HepG2 (cell line): ENCODE measurements around the gene MAP2K3. TPM values are rescaled to one million over a fixed set of nuclear protein-coding genes. Genes with fewer than 3 reads are reported as not detected.

Experiments used
- BCL3 ChIP-seq: sonication (generic); formaldehyde crosslinking; IDR thresholded peaks from 2 replicates; pipeline ENCODE4 v1.5.1; 2020; ENCODE audit warnings: mild to moderate bottlenecking, missing genetic modification reagents, moderate library complexity
- CBX2 ChIP-seq, 2 experiments: fragments of 200-600 bp in 1 of 2; sonication (generic); formaldehyde crosslinking in 1 of 2; IDR thresholded peaks; 2 replicates each; pipeline versions ENCODE4 v1.7.0 to v1.8.1; 2018 to 2022; ENCODE audit warnings: low read depth in 2 of 2, low read length in 1 of 2, mild to moderate bottlenecking in 1 of 2, missing genetic modification reagents in 1 of 2
- HNF4A ChIP-seq: sonication (generic); formaldehyde crosslinking; IDR thresholded peaks from 2 replicates; pipeline ENCODE4 v1.4.0; 2020; ENCODE audit warnings: missing genetic modification reagents
- HOXA7 ChIP-seq: sonication (generic); formaldehyde crosslinking; IDR thresholded peaks from 2 replicates; pipeline ENCODE4 v1.8.1; 2022; ENCODE audit warnings: mild to moderate bottlenecking, missing genetic modification reagents, moderate library complexity
- NFE2L1 ChIP-seq: sonication (generic); formaldehyde crosslinking; IDR thresholded peaks from 2 replicates; pipeline ENCODE4 v1.4.0; 2020; ENCODE audit warnings: missing genetic modification reagents, mild to moderate bottlenecking, borderline replicate concordance
- SNAPC4 ChIP-seq: sonication (generic); formaldehyde crosslinking; IDR thresholded peaks from 2 replicates; pipeline ENCODE4 v1.4.0; 2020; ENCODE audit warnings: mild to moderate bottlenecking, missing genetic modification reagents
- STAG1 ChIP-seq: sonication (generic); formaldehyde crosslinking; IDR thresholded peaks from 2 replicates; pipeline ENCODE4 v1.4.0; 2020; ENCODE audit warnings: missing genetic modification reagents
- TCF12 ChIP-seq, 2 experiments: fragments of 450-650 bp in 1 of 2; sonication (generic) in 1 of 2; formaldehyde crosslinking in 1 of 2; IDR thresholded peaks; 2 replicates each; pipeline versions ENCODE4 v1.6.1 to v1.8.0; 2017 to 2022; ENCODE audit warnings: antibody characterized with exemption in 1 of 2, mild to moderate bottlenecking in 1 of 2, missing genetic modification reagents in 1 of 2, moderate library complexity in 1 of 2
- THAP11 ChIP-seq: IDR thresholded peaks from 2 replicates; pipeline ENCODE4 v1.6.1; 2016; ENCODE audit warnings: missing biosample characterization, missing genetic modification reagents
- ZNF230 ChIP-seq: sonication (generic); formaldehyde crosslinking; IDR thresholded peaks from 2 replicates; pipeline ENCODE4 v1.4.0; 2020; ENCODE audit warnings: mild to moderate bottlenecking, missing genetic modification reagents
- ZNF615 ChIP-seq: sonication (generic); formaldehyde crosslinking; IDR thresholded peaks from 2 replicates; pipeline ENCODE4 v1.5.0; 2020; ENCODE audit warnings: mild to moderate bottlenecking, missing genetic modification reagents, borderline replicate concordance
- ZNF7 ChIP-seq: IDR thresholded peaks from 2 replicates; pipeline ENCODE4 v1.6.1; 2016; ENCODE audit warnings: missing biosample characterization, missing genetic modification reagents
- ZNF75D ChIP-seq: sonication (generic); formaldehyde crosslinking; IDR thresholded peaks from 2 replicates; pipeline ENCODE4 v1.8.1; 2023; ENCODE audit warnings: missing genetic modification reagents, mild to moderate bottlenecking, borderline replicate concordance
- polyA plus RNA-seq, 8 experiments: library from polyadenylated mRNA; depleted of rRNA in 3 of 8; stranded (reverse) in 7 of 8; unstranded in 1 of 8; fragments of >200 nt; fragmentation: Illumina TruSeq in 4 of 8; extraction: Trizol in 4 of 8; gene quantifications; 2 replicates each; pipeline versions ENCODE4 v1.2.1 to v1.2.3, GENCODE V29; 2011 to 2016; ENCODE audit warnings: low read depth in 4 of 8, missing spikeins in 1 of 8, mixed read lengths in 1 of 8; ENCODE audit not compliant: insufficient read depth in 1 of 8
- total RNA-seq, 5 experiments: library from RNA; depleted of rRNA; stranded (reverse); fragments of >200 nt; fragmentation: Illumina TruSeq; extraction: Trizol; gene quantifications; 2 replicates each; pipeline ENCODE4 v1.2.3, GENCODE V29; 2016; ENCODE audit warnings: low read depth in 1 of 5

MAP2K3 gene
- total and polyA plus RNA-seq, 2 of the 13 experiments (the other 11 are each of a cell fraction or from before 2014, with no cell fraction given): 20.5 to 27.4 TPM

GRCh38 chr17:21284319-21285163 lies at the start of gene MAP2K3 (continued):
- TF ChIP-seq ZNF615 (CRISPR knock-in tag) (no peak), STAG1 (CRISPR knock-in tag) (no peak), THAP11 (CRISPR knock-in tag) (peak; percentile 41), ZNF7 (CRISPR knock-in tag) (no peak), BCL3 (CRISPR knock-in tag) (peak; percentile 71; the same call in 1 of the 2 replicates), SNAPC4 (no peak), ZNF230 (CRISPR knock-in tag) (no peak), NFE2L1 (CRISPR knock-in tag) (no peak), CBX2 (IDR thresholded peaks at IDR 0.05; ENCODE audit: low read depth, low read length) (no peak), CBX2 (CRISPR knock-in tag; IDR thresholded peaks at IDR 0.05; ENCODE audit: low read depth) (no peak), ZNF75D (CRISPR knock-in tag) (0 out of 2 replicates have a peak, but pooled peaks have one; percentile 66), TCF12 (IDR thresholded peaks at IDR 0.05) (no peak), TCF12 (CRISPR knock-in tag; IDR thresholded peaks at IDR 0.05) (peak; percentile 19), HNF4A (no peak), HOXA7 (no peak)
